ENCODE results near the gene PHYHD1.

DNA sequence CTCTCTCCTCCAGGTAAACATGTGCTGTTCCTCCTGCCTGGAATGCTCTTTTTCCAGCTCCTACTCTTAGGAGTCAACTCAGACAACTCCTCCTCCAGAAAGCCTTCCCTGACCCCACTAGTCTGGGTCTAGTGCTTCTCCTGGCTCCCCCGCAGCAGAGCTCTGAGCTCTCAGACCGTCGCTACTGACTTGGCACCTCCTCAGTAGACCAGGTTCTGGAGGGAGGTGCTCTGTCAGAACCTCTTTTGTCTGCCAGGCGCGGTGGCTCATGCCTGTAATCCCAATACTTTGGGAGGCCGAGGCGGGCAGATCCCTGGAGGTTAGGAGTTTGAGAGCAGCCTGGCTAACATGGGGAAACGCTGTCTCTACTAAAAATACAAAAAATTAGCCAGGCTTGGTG, 35.4 kb upstream of the PHYHD1 start:
- TF ChIP-seq POLR2A (IDR thresholded peaks at IDR 0.05), result no peak
- TF ChIP-seq, protein P1, sequence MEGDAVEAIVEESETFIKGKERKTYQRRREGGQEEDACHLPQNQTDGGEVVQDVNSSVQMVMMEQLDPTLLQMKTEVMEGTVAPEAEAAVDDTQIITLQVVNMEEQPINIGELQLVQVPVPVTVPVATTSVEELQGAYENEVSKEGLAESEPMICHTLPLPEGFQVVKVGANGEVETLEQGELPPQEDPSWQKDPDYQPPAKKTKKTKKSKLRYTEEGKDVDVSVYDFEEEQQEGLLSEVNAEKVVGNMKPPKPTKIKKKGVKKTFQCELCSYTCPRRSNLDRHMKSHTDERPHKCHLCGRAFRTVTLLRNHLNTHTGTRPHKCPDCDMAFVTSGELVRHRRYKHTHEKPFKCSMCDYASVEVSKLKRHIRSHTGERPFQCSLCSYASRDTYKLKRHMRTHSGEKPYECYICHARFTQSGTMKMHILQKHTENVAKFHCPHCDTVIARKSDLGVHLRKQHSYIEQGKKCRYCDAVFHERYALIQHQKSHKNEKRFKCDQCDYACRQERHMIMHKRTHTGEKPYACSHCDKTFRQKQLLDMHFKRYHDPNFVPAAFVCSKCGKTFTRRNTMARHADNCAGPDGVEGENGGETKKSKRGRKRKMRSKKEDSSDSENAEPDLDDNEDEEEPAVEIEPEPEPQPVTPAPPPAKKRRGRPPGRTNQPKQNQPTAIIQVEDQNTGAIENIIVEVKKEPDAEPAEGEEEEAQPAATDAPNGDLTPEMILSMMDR (IDR thresholded peaks at IDR 0.05), result no peak
